ENCODE measurements around the gene PRSS56.

Gene PRSS56

DNA sequence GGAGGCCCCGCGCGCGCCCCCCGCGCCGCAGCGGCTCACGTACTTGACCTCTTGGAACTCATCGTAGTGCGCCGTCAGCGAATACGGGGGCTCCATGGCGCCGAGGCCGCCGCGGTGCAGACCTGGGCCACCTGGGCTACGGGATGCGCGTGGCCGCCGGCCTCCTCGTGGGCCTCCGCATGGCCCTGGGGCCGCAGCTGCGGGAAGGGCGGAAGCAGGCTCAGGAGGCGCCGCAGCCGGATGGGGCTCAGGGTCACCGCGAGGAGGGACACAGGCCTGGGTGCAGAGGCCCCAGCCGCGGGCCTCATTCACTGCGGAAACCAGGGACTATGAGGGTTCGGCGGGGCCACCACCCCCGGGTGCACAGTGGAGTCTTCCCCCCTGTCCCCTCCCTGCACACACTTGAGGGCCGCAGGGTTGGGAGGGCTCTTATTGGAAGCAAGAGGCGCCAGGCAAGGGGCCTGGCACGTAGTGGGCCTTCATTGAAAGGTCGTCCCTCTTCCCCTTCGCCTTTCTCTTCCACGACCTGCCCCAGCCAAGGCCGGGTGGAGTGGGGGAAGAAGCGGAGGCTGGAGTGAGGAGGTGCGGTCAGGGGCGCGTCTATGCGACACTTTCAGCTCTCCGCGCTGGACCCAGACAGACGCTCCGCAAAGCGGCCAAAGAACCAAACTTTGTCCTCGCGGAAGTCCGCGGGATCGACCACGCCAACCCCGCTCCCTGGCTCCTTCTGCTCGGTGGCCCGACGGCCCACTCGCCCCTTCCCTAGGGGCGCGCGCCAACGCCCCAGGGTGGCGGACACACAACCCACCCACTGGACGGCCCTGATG lies 33.4 kb upstream of the PRSS56 start:
- no peak for DNase-seq (ENCODE audit: low spot score)

DNA sequence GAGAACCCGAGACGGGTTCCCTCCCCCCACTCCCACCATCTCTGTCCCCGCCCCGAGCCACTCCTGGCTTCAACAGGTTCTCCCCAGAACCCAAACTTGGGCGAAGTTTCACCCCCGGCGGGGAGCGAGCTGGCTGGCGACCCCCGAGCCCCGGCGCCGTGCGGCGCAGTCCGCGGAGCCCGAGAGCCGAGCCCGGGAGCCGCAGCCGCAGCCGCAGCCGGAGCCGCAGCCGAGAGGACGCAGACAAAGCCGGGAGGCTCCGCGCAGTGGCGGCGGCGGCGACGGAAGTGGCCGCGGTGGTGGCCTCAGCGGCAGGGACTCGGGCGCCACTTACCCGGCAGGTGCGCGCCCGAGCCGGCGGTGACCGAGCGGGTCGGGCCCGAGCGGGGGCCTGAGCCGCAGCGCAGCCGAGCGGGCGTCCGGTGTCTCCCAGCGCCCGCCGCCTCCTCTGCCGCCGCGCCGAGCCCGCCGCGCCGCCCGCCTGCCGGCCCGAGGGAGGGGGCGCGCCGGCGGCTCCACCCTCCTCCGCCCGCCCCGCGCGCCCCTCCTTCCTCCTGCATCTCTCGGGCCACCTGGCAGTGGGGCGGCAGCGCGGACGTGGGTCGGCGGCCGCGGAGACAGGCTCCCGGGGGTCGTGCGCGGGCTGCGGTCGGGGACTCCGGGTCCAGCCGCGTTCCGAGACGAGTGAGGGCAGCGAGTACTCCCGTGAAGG lies 32.6 kb upstream of the PRSS56 start, which contains the start of gene ECEL1:
Gene ECEL1 (minus strand): TSS at position 450 of the 712 bp plus-strand sequence. CDS start 1,181 bp downstream, outside the sequence.
- DNase-seq (ENCODE audit: low spot score) = no peak

DNA sequence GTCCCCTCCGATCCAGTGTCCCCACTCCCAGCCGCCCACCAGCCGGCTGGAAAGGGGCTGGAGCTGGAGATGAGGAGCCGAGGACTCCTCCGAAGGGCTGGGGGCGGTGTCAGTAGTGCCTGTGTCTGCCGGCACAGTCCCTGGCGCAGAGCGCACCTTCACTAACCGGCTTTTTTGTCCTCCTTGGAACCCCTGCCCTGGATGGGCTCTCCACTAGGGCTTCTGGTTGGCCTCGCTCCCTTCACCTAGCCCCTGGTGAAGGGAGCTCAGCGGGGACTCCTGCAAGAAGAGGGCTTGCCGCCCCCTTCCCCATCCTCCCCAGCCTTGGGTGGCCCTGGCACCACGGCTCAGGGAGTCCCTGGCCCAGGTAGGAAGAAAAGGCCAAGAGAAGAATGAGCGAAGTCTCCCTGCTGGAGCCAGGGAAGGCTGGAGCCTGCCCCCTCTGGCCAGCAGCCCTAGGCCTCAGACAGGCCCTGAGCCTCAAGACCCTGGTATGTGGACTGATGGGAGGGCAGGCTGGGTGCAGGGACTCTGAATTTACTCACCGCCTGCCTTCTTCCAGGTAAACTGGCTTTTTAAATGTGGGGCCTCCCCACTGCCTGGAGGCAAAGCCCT lies 32.0 kb upstream of the PRSS56 start:
- no peak for DNase-seq (ENCODE audit: low spot score)

DNA sequence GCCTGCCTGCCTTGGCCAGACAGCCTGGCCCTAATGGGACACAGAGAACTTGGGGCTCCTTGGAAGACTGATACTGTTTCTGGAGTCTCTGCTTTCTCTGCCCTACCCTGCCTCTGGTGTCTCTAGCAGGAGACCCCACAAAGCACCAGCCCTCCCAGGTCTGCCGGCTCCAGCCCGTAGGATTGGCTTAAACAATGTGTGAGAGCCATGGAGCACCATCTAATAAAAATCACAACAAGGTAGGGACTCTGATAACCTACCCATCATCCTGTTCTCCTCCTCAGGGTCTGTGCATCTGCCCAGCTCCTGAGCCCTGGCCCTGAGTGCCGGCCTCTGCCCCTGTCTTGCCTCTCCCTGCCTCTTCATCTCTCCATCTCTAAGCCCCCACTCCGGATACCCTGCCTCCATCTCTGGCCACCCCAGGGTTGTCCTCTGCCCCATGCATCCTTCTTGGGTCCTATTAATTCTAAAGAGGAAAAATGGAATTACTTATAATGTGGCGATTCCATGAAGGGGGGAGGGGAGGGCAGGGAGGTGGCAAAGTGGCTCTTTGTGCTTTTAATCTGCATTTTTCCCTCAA lies 31.4 kb upstream of the PRSS56 start:
- no peak for DNase-seq (ENCODE audit: low spot score)

DNA sequence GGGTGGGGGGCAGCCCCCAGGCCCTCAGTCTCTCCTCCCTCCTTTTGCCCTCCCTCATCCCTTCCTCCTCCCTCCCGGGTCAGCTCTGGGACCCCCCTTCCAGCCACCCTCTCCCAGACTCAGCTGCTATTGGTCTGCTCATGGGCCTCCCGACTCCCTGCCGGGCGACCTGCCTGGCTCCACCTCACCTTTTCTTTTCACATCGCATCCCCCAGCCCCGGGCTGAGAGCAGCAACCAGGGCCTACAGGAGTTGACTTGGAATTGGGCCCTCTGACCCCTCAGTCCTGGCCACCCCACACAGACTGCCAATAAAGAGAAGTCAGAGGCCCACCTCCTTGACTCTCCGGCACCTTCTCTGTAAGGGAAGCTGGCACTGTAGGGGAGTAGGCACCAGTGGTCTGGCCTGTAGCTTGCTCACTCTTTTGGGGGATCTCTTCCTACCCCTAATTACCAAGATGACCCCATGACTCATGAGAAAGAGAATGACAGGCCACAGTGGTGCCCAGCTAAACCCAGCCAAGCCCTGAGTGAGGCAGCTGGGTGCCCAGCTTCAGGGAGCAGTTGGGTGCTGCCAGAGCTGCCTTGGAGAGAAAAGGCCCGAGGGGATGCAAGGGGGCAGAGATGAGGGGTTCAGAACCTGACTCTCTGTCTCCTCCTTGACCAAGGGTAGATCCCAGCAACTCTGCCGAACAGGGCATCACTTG lies 30.5 kb upstream of the PRSS56 start:
- no peak for DNase-seq (ENCODE audit: low spot score)

DNA sequence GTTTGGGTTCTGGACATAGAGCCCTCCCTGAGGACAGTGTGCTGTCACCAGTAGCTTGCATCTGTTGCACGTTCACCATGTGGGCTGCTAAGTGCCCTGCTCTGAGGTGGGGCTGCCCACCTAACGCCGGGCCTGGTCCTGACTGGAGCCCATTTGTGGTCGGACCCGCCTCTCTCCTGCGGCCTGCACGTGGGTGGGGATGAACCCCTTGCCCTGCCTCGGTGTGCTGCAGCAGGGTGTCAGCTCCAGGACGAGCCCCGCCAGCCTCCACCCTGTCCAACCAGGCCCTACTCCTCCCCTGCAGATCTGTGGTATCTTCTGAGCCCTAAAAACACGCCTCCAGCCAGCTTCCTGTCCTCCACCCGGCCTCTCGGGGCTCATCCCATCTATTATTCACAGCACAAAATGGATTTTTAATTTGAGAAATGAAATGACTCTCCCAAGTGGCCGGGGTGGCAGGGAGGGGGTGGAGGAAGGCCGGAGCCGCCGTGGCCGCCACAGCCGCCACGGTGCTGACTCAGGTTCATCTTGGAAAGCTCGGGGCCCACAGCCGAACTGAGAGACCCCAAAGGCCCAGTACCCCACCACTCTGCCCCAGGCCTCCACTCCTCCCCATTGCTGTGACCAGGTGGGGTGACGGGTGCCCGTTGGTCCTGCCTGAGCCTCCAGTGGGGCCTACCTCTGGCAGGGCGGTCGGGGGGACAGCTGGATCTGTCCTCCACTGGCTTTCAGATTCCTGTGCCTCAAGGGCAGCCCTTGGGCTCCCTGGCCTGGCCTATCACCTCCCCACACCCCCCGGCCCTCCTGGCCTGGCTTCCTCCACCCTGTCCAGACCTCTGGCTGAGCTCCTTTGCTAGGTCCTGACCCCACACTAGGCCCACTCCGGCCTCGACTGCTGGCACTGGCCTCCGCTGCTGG lies 29.7 kb upstream of the PRSS56 start:
- no peak for DNase-seq (ENCODE audit: low spot score)

DNA sequence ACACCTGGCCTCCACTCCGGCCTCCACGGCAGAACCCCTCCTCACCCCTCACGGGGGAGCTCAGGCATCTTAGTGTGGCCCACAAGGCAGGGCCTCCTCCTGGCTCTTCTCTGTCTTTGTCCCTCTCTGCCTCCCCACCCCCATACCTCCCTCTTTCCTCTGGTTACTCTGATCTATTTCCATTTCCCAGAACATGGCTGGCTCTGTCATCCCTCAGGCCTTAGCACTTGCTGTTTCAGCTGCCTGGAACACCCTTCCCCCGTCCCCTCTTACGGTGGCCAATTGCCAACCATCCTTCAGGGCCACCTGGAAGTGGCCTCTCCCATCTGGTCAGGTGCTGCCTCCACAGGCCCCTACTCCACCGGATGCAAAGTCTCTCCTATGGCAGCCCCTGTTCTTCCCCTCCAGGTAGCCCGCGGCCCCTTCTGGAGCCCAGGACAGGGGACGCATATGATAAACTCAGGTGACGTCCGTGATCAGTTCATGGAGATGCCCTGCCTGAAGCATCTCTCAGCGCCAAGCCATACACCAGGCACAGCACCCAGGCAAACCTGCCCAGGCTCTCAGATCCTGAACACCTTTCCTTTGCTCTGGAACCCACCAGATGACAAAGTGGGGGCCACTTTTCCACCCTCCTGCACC lies 28.9 kb upstream of the PRSS56 start:
- no peak for DNase-seq (ENCODE audit: low spot score)

DNA sequence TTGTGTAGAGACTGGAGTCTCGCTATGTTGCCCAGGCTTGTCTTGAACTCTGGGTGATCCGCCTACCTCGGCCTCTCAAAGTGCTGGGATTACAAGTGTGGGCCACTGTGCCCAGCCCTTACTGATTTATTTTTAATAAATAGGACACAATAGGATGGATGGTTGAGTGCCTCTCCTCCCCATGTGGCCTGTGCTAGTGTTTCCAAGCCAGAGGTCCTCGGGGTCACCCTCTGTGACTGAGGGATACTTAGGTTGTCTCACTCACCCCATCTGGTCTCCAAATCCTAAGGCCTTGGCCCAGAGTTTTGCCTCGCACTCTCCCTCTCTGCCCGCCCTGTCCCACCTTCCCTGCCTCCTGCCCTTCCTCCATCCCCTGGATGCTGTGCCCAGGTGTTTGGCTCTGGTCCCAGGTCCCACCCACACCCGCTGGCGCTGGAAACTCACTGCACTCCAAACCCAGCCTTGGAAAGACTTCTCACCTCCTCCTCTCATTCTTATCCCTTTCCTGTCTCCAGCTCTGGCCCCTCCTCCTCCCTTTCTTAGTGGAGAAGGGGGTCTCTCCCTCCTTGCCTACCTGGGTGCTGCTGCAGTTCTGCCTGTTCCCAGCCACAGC lies 27.8 kb upstream of the PRSS56 start:
- DNase-seq (ENCODE audit: low spot score) = no peak

DNA sequence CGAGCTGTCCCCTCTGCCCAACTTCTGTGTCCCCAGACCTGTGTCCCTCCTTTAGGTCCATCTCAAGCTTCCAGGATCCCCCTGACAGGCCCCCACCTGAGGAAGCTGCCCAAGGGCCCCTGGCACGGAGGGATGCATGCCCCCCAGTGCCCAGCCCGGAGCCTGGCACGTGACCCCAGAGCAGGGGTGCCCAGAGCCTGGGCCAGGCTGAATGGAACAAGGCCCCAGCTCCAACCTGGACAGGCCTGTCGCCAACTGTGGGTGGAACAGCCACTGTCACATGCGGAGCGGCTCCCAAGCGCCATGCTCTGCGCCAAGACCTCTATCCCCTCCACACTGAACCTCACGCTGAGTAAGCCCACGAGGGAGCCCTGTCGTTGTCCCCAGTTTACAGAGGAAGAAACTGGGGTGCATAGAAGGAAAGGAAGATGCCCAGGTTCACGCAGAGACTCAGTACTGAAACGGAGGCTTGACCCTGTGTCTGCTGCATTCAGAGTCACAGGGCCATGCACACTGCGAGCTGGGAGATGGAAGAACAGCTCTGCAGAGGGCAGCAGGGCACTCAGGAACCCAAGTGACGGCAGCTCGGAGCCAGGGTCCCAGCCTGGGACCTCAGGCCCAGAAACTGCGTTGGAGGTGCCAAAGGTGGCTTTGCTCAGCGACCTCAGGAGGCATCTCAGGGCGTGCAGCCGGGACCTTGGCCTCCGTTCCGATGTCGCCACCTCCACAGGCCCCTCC lies 27.1 kb upstream of the PRSS56 start:
- no peak for DNase-seq (ENCODE audit: low spot score)

DNA sequence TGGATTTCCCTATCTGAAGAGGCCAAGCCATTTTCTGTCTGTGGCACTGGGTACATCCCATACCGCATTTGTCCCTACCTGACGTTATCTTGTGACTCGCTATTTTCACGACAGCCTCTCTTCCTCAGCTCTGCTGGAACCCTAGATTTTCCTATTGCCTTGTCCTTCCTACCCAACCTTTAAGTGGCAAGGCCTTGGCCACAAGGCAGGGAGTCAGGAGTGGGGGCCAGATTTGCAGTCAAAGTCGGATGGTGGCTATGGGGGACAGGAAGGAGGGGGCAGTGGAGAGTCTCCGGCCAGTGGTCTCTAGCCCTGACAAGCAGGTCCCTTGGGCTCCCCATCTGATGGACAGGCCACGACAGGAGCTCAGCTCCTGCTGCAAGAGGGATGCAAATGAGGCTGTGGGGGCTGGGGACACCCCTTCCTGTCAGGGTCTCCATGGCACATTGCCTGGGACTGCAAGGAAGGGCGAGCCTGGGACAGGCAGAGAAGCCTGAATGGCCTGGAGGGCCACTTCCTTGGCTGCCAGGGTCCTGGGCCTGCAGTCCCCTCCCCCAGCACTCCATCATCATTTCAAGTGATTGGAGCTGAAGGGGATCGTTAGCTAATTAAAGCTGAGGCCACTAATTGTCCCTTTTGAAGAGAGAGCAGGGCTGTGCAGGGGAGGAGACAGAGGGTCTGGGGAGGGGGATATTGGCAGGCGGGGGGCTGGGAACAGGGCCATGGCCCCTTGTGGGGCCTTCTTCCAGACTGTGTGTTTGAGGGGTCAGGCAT lies 26.3 kb upstream of the PRSS56 start:
- DNase-seq (ENCODE audit: low spot score) = no peak

DNA sequence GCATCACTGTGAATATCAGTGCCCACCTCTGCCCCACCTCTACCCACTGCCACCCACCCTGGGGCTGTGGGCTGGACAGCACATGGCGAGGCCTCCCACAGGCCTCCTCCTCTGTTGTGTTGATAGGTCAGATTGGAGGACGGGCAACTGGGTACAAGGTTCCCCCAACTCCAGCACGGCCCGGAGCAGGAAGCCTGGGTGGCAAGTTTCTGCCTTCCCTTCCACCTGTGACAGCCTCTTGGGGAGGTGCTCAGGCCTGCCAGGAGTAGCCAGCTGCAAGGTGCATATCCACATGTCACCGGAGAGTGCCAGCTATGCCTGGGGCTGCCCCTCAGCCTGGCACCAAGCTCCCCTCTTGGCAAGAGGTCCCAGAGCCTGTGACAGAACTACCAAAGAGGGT lies 25.6 kb upstream of the PRSS56 start:
- no peak for DNase-seq (ENCODE audit: low spot score)

DNA sequence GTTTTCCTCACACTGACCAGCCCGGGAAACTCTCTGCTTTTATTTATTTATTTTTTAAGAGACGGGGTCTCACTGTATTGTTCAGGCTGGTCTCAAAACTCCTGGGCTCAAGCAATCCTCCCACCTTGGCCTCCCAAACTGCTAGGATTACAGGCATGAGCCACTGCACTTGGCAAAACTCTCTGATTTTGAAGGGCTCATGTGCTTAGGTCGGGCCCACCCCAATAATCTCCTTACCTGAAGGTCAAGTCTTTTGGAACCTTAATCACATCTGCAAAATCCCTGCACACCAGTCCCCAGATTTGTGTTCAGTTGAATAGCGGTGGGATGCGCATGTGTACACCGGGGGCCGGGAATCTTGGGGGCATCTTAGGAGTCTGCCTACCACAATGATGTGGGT lies 24.9 kb upstream of the PRSS56 start:
- DNase-seq (ENCODE audit: low spot score) = no peak

DNA sequence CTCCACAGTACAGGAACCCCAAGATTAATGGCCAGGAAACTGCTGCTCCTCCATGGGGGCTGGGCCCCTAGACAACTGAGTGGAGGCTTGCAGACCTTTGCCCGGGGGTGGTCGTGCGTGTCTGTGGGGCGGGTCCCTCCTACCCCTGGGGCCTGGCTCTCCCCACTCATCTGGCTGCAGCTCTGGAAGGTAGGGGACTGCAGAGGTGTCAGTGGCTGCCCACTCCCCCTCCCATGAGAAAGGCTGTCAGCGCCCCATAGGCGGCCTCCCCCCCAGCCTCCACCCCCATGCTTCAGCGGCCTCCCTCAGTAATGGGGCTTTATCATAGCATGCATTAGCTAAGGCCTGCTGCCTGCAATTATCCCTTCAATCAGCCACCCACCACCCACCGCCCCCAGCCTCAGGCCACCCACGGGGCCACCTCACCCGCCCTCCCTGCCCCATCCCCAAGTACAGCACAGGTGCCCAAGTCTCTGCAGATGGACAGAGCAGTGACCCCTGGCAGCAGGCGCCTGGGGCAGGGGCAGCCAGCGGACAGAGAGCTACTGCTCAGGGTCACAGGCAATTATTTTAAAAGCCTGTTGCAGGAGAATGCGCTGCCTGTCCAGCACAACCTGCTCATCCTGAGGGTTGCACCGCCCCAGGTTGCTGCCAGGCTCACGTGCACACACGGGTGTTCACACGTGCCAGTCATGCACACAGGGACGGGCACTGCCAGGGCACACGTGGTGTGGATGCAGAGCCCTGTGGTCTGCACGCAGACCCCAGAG lies 23.5 kb upstream of the PRSS56 start:
- no peak for DNase-seq (ENCODE audit: low spot score)

DNA sequence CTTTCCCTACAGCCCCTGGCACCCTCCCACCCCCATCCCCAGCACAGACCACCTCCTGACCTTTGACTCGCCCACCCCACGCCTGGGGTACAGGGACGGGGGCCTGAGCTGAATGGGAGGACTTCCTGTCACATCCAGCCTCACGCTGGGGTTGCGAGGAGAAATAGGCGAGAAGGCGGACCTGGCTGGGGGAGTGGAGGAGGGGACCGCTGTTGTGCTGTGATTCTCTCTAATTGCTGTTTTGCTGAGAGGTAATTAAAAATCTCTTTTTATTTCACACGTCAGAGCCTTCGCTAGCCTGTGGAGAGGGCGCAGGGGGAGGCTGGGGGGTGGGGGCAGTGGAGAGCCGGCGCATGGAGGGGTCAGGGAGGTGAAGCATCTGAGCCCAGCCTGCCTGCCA lies 22.8 kb upstream of the PRSS56 start:
- DNase-seq (ENCODE audit: low spot score) = no peak

DNA sequence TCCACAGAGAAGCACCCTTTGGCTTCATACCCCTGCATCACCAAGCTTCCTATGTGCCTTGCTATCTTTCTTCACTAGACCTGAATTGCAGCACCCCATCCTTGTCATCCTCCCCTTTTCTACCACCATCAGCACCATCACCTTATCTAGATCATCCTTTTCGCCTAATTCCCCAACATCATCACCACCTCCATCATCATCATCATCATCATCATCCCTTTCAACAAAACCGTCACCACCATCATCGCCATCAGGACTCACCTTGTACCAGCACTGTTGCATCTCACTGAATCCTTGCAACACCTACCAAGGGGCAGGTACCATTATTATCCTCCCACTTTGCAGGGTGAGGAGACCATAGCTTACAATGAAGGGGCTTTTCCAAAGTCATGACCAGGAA lies 21.7 kb upstream of the PRSS56 start:
- no peak for DNase-seq (ENCODE audit: low spot score)

DNA sequence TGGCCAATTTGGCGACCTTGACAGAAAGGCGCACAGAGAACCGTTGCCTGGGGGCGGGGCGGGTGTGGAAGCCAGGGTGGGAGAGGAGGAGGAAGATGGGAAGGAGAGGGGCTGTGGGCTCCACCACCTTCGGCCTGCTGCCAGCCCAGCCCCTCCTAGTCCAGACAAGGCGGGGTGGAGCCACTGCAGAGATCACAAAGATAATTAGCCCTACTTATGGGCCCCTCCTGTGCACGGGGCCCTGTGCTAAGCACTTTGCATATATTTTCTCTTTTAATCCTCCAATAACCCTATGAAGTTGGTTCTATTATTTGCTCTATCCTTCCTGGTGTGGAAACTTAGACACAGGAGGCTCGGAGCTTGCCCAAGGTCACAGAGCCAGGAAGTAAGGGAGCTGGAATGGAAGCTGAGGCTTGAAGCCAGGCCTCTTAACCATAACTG lies 18.8 kb upstream of the PRSS56 start:
- no peak for DNase-seq (ENCODE audit: low spot score)

DNA sequence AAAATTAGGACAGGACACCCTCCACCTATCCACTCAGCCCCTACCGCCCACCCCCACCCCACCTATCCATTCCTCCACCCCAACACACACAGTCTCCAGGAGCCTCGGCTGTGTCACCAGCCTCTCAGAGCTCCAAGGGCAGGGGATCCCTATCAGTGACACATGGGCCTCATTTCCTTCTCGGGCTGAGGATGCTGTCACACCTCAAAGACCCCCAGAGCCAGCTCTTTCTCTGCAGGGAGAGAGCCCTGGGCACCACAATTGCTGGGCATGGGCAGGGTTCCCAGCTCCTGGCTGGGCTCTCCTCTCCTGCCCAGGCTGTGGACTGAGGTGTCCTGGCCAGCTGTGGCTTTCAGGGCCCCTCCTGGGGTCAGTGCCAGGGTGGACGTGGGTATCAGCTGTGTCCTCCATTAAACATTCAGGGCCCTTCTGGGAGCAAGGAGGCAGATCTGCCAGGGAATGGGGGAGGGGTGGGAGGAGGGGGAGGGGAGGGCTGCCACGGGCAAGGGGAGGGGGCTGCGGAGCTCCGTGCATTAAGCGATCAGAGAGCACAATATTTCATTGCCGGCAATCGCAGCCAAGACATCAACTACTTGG lies 18.3 kb upstream of the PRSS56 start:
- no peak for DNase-seq (ENCODE audit: low spot score)

All from activated CD4-positive, alpha-beta T cell treated with anti-CD3 and anti-CD28 coated beads, Interleukin-2, Interleukin-4, amounts not matched to agents 100 ng/mL and 50 ng/mL, durations not matched to agents 16 hours and 8 hours (primary cell).